ENCODE data around the gene NUDT16L1. TPM values are rescaled to one million over a fixed set of nuclear protein-coding genes. Genes with fewer than 3 reads are reported as not detected.

Gene NUDT16L1
- total and polyA plus RNA-seq, 2 of the 13 experiments (the other 11 are each of a cell fraction or from before 2014, with no cell fraction given), result 28.0 to 40.5 TPM

DNA sequence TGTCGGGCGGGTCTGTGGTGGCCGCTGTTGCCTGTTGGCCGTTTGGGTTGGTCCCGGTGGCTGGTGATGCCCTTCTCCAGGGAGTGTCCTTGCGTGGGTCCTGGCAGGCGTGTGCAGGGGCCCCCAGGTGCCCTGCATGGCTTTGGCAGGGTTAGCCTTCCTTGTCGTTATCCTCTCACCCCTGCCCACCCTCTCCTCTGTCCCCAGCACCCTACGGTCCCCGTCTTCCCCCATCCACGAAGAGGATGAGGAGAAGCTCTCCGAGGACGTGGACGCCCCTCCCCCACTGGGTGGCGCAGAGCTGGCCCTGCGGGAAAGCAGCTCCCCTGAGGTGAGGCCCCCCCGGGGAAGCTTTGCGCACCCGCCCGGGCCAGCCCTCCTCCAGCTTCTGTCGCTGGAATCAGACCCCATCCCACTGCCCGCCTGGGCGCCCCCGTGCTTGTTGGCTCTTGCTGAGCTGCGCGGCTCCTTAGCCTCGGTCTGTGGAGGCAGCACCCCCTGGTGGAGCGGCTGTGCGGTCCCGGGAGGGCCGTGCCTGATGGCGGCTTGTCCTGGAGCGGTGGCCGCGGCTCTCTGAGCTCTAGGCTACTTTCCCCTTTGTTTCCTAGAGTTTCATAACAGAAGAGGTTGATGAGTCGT lies 10.6 kb upstream of the NUDT16L1 start (continued):
- TF ChIP-seq, protein P1, sequence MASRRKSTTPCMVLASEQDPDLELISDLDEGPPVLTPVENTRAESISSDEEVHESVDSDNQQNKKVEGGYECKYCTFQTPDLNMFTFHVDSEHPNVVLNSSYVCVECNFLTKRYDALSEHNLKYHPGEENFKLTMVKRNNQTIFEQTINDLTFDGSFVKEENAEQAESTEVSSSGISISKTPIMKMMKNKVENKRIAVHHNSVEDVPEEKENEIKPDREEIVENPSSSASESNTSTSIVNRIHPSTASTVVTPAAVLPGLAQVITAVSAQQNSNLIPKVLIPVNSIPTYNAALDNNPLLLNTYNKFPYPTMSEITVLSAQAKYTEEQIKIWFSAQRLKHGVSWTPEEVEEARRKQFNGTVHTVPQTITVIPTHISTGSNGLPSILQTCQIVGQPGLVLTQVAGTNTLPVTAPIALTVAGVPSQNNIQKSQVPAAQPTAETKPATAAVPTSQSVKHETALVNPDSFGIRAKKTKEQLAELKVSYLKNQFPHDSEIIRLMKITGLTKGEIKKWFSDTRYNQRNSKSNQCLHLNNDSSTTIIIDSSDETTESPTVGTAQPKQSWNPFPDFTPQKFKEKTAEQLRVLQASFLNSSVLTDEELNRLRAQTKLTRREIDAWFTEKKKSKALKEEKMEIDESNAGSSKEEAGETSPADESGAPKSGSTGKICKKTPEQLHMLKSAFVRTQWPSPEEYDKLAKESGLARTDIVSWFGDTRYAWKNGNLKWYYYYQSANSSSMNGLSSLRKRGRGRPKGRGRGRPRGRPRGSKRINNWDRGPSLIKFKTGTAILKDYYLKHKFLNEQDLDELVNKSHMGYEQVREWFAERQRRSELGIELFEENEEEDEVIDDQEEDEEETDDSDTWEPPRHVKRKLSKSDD (CRISPR knock-in tag; IDR thresholded peaks at IDR 0.05; ENCODE audit: low read depth), result peak; percentile 88
- TF ChIP-seq ZNF333 (CRISPR knock-in tag; IDR thresholded peaks at IDR 0.05; ENCODE audit: borderline replicate concordance) (no peak), HIVEP1 (CRISPR knock-in tag; IDR thresholded peaks at IDR 0.05) (peak; percentile 20; the same call in 1 of the 2 replicates), ETV5 (CRISPR knock-in tag; IDR thresholded peaks at IDR 0.05; ENCODE audit: borderline replicate concordance) (0 out of 2 replicates have a peak, but pooled peaks have one; percentile 8), ZNF501 (CRISPR knock-in tag; IDR thresholded peaks at IDR 0.05) (peak; percentile 56; the same call in 1 of the 2 replicates), SOX6 (IDR thresholded peaks at IDR 0.05) (no peak), SOX6 (CRISPR knock-in tag; IDR thresholded peaks at IDR 0.05) (peak; percentile 44; the same call in 1 of the 2 replicates), RAD21 (CRISPR knock-in tag; IDR thresholded peaks at IDR 0.05) (peak; percentile 60; the same call in 1 of the 2 replicates), EZH2 (conservative IDR thresholded peaks at IDR 0.05; ENCODE audit: low read depth, low read length) (no peak), ZBTB42 (CRISPR knock-in tag; IDR thresholded peaks at IDR 0.05) (no peak), ZNF773 (CRISPR knock-in tag; IDR thresholded peaks at IDR 0.05; ENCODE audit: borderline replicate concordance) (no peak), CHCHD3 (CRISPR knock-in tag; IDR thresholded peaks at IDR 0.05) (no peak), ZNF746 (CRISPR knock-in tag; IDR thresholded peaks at IDR 0.05) (no peak)
- TF ChIP-seq, protein P2, sequence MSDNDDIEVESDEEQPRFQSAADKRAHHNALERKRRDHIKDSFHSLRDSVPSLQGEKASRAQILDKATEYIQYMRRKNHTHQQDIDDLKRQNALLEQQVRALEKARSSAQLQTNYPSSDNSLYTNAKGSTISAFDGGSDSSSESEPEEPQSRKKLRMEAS (IDR thresholded peaks at IDR 0.05), result no peak
- TF ChIP-seq, protein P3, sequence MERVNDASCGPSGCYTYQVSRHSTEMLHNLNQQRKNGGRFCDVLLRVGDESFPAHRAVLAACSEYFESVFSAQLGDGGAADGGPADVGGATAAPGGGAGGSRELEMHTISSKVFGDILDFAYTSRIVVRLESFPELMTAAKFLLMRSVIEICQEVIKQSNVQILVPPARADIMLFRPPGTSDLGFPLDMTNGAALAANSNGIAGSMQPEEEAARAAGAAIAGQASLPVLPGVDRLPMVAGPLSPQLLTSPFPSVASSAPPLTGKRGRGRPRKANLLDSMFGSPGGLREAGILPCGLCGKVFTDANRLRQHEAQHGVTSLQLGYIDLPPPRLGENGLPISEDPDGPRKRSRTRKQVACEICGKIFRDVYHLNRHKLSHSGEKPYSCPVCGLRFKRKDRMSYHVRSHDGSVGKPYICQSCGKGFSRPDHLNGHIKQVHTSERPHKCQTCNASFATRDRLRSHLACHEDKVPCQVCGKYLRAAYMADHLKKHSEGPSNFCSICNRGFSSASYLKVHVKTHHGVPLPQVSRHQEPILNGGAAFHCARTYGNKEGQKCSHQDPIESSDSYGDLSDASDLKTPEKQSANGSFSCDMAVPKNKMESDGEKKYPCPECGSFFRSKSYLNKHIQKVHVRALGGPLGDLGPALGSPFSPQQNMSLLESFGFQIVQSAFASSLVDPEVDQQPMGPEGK (CRISPR knock-in tag; IDR thresholded peaks at IDR 0.05), result 0 out of 2 replicates have a peak, but pooled peaks have one; percentile 35
- TF ChIP-seq, protein P4, sequence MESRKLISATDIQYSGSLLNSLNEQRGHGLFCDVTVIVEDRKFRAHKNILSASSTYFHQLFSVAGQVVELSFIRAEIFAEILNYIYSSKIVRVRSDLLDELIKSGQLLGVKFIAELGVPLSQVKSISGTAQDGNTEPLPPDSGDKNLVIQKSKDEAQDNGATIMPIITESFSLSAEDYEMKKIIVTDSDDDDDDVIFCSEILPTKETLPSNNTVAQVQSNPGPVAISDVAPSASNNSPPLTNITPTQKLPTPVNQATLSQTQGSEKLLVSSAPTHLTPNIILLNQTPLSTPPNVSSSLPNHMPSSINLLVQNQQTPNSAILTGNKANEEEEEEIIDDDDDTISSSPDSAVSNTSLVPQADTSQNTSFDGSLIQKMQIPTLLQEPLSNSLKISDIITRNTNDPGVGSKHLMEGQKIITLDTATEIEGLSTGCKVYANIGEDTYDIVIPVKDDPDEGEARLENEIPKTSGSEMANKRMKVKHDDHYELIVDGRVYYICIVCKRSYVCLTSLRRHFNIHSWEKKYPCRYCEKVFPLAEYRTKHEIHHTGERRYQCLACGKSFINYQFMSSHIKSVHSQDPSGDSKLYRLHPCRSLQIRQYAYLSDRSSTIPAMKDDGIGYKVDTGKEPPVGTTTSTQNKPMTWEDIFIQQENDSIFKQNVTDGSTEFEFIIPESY (CRISPR knock-in tag; IDR thresholded peaks at IDR 0.05), result peak; percentile 100
- TF ChIP-seq, protein P5, sequence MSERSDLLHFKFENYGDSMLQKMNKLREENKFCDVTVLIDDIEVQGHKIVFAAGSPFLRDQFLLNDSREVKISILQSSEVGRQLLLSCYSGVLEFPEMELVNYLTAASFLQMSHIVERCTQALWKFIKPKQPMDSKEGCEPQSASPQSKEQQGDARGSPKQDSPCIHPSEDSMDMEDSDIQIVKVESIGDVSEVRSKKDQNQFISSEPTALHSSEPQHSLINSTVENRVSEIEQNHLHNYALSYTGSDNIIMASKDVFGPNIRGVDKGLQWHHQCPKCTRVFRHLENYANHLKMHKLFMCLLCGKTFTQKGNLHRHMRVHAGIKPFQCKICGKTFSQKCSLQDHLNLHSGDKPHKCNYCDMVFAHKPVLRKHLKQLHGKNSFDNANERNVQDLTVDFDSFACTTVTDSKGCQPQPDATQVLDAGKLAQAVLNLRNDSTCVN (CRISPR knock-in tag; IDR thresholded peaks at IDR 0.05; ENCODE audit: borderline replicate concordance), result peak; percentile 81; the same call in 1 of the 2 replicates
- TF ChIP-seq, protein P6, sequence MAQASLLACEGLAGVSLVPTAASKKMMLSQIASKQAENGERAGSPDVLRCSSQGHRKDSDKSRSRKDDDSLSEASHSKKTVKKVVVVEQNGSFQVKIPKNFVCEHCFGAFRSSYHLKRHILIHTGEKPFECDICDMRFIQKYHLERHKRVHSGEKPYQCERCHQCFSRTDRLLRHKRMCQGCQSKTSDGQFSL (CRISPR knock-in tag; IDR thresholded peaks at IDR 0.05), result no peak
- TF ChIP-seq, protein P7, sequence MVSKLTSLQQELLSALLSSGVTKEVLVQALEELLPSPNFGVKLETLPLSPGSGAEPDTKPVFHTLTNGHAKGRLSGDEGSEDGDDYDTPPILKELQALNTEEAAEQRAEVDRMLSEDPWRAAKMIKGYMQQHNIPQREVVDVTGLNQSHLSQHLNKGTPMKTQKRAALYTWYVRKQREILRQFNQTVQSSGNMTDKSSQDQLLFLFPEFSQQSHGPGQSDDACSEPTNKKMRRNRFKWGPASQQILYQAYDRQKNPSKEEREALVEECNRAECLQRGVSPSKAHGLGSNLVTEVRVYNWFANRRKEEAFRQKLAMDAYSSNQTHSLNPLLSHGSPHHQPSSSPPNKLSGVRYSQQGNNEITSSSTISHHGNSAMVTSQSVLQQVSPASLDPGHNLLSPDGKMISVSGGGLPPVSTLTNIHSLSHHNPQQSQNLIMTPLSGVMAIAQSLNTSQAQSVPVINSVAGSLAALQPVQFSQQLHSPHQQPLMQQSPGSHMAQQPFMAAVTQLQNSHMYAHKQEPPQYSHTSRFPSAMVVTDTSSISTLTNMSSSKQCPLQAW (CRISPR knock-in tag; IDR thresholded peaks at IDR 0.05), result 0 out of 2 replicates have a peak, but pooled peaks have one; percentile 47

Data from HepG2 (cell line).